ENCODE data around the gene CDH4.

The CDH4 gene

DNA sequence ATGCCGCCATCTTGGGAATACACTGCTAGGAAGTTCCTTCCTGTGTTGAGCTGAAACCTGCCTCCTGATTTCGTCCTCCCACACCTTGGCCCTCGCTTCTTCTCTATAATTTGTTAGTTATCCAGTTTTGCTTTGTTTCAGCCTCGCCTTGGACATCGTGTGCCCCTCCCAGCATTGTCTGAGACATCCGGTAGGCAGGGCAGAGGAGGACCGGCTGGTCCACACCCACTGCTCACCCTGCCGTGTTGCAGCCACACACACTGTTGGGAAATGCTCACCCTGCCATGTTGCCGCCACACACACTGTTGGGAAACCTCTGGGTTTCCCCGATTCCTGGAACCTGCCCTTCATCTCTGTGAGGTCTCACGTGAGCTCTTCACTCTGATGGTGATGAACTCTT lies 105.1 kb downstream of the CDH4 start:
- DNase-seq (ENCODE audit: low spot score), result no peak
- TF ChIP-seq, protein P1, sequence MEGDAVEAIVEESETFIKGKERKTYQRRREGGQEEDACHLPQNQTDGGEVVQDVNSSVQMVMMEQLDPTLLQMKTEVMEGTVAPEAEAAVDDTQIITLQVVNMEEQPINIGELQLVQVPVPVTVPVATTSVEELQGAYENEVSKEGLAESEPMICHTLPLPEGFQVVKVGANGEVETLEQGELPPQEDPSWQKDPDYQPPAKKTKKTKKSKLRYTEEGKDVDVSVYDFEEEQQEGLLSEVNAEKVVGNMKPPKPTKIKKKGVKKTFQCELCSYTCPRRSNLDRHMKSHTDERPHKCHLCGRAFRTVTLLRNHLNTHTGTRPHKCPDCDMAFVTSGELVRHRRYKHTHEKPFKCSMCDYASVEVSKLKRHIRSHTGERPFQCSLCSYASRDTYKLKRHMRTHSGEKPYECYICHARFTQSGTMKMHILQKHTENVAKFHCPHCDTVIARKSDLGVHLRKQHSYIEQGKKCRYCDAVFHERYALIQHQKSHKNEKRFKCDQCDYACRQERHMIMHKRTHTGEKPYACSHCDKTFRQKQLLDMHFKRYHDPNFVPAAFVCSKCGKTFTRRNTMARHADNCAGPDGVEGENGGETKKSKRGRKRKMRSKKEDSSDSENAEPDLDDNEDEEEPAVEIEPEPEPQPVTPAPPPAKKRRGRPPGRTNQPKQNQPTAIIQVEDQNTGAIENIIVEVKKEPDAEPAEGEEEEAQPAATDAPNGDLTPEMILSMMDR (IDR thresholded peaks at IDR 0.05; ENCODE audit: extremely low read depth, missing control alignments), result no peak

DNA sequence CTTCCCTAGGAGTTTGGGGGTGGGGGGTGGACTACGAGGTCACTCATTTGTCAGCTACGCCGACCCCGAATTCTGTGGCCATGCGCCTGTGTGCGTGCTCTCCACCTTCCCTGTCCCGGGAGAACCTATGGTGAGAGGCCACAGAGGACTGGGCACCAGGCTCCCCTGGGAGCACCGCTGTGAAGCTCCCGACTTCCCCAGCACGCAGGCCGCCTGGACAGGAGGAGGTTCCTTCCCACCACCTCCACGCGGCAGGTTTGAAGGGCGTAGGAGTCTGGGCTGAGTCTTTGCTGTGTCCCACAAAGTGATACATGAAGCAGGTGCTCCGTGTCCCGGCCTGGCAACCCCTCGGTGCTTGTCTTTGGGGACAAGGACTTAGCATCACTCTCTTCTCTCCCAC lies 107.2 kb downstream of the CDH4 start:
- no peak for DNase-seq (ENCODE audit: low spot score)
- TF ChIP-seq, protein P1 (IDR thresholded peaks at IDR 0.05; ENCODE audit: extremely low read depth, missing control alignments), result no peak

DNA sequence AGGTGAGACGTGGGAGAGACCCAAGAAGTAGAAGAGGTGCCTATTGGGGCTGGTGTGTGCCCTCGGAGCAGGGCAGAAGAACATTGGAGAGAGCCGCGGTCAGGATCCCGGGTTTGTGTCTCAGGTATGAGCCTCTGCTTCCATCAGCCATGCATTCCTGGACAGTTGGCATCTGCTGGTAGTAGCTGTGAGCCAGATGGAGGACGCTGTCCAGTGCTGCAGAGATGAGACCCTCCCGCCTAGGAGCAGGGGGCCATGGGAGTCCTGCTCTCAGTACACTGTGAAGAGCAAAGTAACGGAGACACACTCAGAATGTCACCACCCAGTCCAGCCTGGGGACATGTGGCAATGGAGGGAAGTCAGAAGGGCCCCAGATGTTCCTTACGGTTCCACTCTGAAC lies 108.2 kb downstream of the CDH4 start:
- TF ChIP-seq, protein P1 (IDR thresholded peaks at IDR 0.05; ENCODE audit: extremely low read depth, missing control alignments), result no peak
- no peak for DNase-seq (ENCODE audit: low spot score)

DNA sequence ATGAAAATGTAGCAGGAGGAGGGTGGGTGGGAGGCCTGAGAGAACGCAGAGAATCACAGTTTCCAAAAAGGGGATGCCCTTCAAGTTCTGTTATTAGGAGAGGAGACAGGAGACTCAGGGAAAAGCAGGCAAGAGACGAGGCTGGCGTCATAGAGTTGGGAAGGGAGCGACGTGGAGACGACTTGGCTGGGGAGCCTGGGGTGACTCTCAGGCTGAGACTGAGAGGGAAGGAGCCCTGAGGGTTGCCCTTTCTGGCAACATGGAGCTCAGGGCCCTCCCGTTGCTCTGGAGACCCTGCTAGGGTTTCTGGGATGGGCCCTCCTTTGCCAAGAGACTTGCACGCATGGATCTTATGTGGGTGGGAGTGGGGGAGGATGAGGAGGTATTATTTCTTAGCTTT lies 108.9 kb downstream of the CDH4 start:
- TF ChIP-seq, protein P1 (IDR thresholded peaks at IDR 0.05; ENCODE audit: extremely low read depth, missing control alignments), result no peak
- no peak for DNase-seq (ENCODE audit: low spot score)

DNA sequence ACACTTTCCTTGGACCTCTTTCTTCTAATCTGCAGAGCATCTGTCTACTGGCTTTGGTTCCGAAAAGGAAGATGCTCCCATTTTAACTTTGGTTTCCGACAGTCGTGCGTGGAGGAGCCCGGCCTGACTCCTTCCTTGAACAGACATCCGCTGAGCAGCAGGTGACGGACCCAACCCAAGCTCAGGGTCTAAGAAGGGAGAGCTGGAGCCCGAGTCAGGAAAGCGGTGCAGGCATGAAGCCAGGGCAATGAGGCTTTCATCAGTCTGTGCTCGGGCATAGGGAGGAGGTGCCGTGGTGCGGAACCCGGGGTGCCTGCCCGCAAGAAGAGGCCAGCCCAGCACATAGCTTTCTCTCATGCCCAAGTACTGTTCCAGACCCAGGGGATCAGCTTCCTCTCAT lies 109.4 kb downstream of the CDH4 start:
- DNase-seq (ENCODE audit: low spot score), result no peak
- TF ChIP-seq, protein P1 (IDR thresholded peaks at IDR 0.05; ENCODE audit: extremely low read depth, missing control alignments), result no peak

DNA sequence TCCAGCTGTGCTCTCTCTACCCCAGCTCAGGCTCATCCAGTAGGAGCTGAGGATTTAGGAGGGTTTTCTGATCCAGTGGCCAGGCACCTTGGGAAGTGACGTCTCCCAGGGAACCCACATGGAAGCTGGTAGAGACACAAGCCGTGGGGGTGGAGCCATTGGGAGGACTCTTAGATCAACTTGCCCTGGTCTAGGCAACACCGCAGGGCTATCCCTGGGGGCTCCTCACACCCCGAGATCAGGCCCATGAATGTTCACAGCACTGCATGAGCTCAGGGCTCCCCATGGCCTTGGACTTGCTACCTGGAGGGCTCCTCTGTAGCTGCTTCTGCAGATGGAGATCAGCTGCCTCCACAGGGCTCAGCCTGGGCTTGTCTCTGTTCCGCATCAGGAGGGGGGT lies 112.1 kb downstream of the CDH4 start:
- DNase-seq (ENCODE audit: low spot score), result no peak
- TF ChIP-seq, protein P1 (IDR thresholded peaks at IDR 0.05; ENCODE audit: extremely low read depth, missing control alignments), result no peak

DNA sequence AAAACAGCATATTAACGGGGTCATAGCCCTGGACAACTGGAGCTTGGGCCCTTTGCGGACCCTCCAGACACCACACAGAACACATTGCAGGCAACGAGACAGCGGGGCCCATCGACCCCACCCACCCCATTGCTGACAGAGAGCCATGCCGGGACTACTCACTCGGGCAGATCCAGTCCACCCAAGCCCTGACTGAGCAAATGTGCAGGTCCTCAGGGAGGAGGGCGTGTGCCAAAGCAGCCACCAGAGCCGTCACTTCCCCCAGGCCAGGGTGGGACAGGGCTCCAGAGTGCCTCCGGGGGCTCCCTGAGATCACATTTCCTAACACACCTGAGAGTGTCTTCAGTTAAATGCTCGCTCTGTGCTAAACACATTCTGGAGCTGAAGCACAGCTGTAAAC lies 114.9 kb downstream of the CDH4 start:
- TF ChIP-seq, protein P1 (IDR thresholded peaks at IDR 0.05; ENCODE audit: extremely low read depth, missing control alignments), result no peak
- DNase-seq (ENCODE audit: low spot score), result no peak

All from GM20000 (cell line).